Fibroblast of lung (primary cell): ENCODE results near the gene CNN1.

Source experiments
- EZH2 ChIP-seq: IDR thresholded peaks from 2 replicates; pipeline ENCODE4 v1.5.1; 2012; ENCODE audit warnings: low read length, control low read depth, mild to moderate bottlenecking; ENCODE audit errors: missing control alignments
- TF ChIP-seq, protein P1 (sequence below), 2 donors: IDR thresholded peaks in 1 of 2; conservative IDR thresholded peaks in 1 of 2; 1 replicate in 1 of 2; 2 replicates in 1 of 2; pipeline ENCODE4 v1.5.1; 2011 to 2012; ENCODE audit warnings: low read length in 2 of 2, control low read depth in 1 of 2, inconsistent platforms in 1 of 2, low read depth in 1 of 2, mild to moderate bottlenecking in 1 of 2

DNA sequence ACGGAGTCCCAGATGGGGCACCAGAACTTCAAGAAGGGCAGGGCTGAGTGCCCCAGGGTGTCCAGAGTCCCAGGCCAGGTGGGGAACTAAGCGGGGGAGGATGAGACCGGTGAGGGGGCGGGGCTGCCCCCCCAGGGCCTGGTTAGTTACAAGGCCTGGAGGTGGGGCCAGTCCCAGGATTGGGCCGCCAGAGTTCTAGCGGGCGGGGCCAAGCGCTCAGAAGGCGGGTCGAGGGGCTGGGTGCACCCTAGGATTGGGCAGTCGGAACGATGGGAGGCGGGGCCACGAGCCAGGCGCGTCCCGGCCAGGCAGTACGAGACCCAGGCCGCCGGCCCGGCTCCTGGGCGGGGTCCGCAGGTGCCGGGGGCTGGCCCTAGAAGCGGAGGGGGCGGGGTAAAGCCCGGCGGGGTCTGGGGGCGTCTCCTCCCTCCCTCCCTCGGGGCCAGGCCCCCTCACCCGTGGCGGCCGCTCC is 33.6 kb upstream of the CNN1 start:
- TF ChIP-seq, protein P1, sequence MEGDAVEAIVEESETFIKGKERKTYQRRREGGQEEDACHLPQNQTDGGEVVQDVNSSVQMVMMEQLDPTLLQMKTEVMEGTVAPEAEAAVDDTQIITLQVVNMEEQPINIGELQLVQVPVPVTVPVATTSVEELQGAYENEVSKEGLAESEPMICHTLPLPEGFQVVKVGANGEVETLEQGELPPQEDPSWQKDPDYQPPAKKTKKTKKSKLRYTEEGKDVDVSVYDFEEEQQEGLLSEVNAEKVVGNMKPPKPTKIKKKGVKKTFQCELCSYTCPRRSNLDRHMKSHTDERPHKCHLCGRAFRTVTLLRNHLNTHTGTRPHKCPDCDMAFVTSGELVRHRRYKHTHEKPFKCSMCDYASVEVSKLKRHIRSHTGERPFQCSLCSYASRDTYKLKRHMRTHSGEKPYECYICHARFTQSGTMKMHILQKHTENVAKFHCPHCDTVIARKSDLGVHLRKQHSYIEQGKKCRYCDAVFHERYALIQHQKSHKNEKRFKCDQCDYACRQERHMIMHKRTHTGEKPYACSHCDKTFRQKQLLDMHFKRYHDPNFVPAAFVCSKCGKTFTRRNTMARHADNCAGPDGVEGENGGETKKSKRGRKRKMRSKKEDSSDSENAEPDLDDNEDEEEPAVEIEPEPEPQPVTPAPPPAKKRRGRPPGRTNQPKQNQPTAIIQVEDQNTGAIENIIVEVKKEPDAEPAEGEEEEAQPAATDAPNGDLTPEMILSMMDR (conservative IDR thresholded peaks at IDR 0.05 in 1 of 2, IDR thresholded peaks at IDR 0.05 in 1 of 2; ENCODE audit: low read depth in 1 of 2, low read length in 2 of 2): no peak
- TF ChIP-seq EZH2: no peak
